Brain pericyte (primary cell): Measurements from ENCODE around the gene ZNF71.
A peak's percentile ranks its signal among the peaks of the same experiment; 100 is the strongest.

Source experiments
- DNase-seq: peaks from one replicate; pipeline ENCODE4 v3.0.0-alpha.2; 2012; ENCODE audit warnings: low read depth, low spot score

The ZNF71 gene

GRCh38 chr19:56594783-56595547, at the start of gene ZNF71:
TSS of gene ZNF71 (plus strand) at chr19:56595302. CDS start at chr19:56601559, 6,257 bp downstream.
- DNase-seq: peak; percentile 59

- no peak for DNase-seq
Measured at GRCh38 chr19:56547535-56547934, 47.6 kb upstream of the ZNF71 start.

GRCh38 chr19:56554272-56554869, 40.7 kb upstream of the ZNF71 start:
- DNase-seq: no peak

- DNase-seq: no peak
Measured at GRCh38 chr19:56562766-56563165, 32.3 kb upstream of the ZNF71 start.

GRCh38 chr19:56566904-56567273, 28.2 kb upstream of the ZNF71 start:
- DNase-seq: no peak

GRCh38 chr19:56567274-56568120, 27.6 kb upstream of the ZNF71 start, which contains the start of gene ZNF470:
TSS of gene ZNF470 (plus strand) at chr19:56567468. CDS start at chr19:56570312, 2,844 bp downstream.
- DNase-seq: peak; percentile 62

DNA sequence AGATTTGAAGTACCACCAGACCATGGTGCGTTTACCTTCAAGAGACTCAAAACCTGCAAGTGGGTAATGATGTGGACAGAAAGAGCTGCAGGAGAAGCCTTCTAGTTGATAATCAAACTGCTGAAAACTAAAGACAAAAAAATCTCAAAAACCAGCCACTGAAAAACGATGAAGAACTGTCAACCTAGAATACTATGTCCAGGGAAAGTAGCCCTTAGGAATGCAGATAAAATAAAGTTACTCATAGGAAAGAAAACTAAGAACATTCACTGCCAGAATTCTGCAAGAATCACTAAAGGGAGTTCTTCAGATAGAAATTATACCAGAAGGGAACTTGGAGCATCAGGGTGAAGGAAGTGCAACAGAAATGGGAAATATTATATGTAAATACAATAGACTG, 22.5 kb upstream of the ZNF71 start:
- DNase-seq: no peak

DNA sequence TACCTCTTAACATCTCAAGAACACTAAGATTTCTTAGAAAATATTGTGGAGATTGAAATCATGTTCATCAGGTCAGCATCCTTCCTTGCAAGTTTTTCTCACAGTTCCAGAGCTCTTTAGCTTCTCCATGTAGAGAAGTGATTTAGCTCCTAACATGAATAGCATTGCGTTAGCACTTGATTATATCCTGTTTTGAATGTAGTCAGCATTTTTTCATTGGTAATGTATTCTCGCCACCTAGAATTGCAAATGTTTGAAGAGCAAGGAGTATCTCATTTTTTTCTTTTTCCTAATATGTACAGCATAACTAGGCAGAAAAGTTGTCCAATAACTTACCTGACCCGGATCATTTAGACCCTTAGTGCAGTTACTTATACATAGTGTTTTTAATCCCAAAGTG, 21.2 kb upstream of the ZNF71 start:
- DNase-seq: no peak

- no peak for DNase-seq
Measured at GRCh38 chr19:56577719-56578602, 17.1 kb upstream of the ZNF71 start.

DNA sequence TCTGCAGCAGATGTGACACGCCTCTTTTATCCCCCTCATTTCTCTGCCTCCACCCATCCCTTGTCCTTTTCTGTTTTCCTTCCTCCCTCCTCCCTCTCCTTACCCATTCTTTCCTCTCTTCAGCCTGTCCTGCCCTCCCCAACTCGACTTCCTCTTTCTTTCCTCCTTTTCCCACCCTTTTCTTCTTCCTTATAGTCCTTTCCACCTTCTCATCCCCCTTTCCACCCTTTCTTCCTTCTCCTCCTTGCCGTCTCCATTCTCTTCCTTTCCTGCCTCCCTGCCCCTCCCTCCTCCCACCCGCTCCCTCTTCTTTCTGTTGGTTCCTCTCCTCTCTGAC, 688 bp upstream of the ZNF71 start:
- DNase-seq: no peak

- DNase-seq: no peak
Measured at GRCh38 chr19:56595548-56595899, 422 bp downstream of the ZNF71 start.

- DNase-seq: no peak
Measured at GRCh38 chr19:56596676-56597075, 1.6 kb downstream of the ZNF71 start.

GRCh38 chr19:56597696-56598095, 2.6 kb downstream of the ZNF71 start:
- no peak for DNase-seq

DNA sequence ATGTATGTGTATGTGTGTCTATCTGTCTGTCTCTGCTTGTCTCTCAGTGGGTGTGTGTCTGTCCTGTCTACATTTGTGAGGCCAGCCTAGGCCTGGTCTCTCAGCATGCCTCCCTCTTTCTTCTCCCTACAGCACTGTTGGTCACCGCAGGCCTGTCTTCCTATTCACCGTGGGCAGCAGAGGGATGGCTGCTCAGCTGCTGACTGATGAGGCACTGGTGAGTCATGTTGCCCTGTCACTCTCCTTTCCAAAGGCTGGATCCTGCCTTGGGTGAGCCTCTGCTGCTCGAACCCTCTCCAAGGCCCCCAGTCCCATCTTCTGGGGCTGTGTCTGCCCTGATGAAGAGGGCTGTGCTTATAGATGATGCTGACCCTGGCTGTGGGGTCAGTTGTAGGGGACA, 6.3 kb downstream of the ZNF71 start:
- no peak for DNase-seq

GRCh38 chr19:56603829-56604228, 8.7 kb downstream of the ZNF71 start:
- no peak for DNase-seq

GRCh38 chr19:56608274-56608964, 13.3 kb downstream of the ZNF71 start:
- no peak for DNase-seq

DNA sequence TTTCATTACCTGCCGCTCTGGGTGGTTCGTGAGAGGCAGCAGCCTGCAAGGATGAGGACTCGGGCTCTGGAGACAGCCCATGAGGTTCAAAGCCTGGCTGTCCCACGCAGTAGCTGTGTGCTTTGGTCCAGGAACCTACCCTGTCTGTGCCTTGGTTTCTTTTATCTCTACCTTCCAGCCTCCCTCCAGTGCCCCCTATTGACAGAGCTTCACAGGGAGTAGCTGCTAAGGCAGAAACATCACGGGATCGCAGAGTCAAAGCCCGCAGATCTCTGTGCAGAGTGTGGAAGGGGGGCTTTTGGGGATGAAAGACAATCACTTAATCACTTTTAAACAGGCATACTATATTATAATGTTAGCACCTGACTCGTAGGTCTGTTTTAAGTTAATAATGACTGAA, 16.2 kb downstream of the ZNF71 start:
- DNase-seq: no peak

DNA sequence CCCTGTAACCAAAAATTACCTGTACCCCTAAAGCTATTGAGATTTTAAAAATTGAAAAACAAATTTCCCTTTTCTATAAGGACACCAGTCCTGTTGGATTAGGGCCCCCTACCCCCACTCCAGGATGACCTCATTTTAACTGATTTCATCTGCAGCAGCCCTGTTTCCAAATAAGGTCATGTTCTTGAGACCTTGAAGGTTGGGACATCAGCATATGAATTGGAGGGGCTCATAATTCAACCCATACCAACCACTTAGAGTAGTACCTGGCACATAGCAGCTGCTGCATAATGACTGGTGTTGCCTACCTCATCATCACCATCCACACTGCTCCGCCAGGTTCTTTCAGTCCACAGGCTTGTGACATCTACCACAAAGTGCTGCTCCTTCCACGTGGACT, 17.6 kb downstream of the ZNF71 start:
- DNase-seq: no peak

DNA sequence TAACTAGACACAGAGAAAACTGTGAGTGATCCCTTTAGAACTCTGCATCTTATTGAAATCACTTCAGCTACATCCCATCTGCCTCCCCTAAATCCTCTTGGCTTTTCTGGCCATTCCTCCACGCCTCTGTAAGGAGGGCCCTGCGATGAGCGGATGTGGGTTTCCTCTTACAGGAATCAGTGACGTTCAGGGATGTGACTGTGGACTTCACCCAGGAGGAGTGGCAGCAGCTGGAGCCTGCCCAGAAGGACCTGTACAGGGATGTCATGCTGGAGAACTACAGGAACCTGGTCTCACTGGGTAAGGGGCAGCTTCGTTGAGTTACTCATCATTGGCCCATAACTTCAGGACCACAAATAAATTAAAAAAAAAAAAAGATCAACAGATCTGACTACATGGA, 18.5 kb downstream of the ZNF71 start:
- DNase-seq: no peak

GRCh38 chr19:56617531-56617930, 22.4 kb downstream of the ZNF71 start:
- no peak for DNase-seq

- DNase-seq: no peak
Measured at GRCh38 chr19:56619121-56619520, 24.0 kb downstream of the ZNF71 start.
